Dermis microvascular lymphatic vessel endothelial cell (primary cell): ENCODE results near the gene DNAJC12. TPM values are rescaled to one million over a fixed set of nuclear protein-coding genes. Genes with fewer than 3 reads are reported as not detected.
A peak's percentile ranks its signal among the peaks of the same experiment; 100 is the strongest.
"Not testable (repeated sequence)": the region's sequence is repeated elsewhere in the genome, so short reads cannot be mapped to it uniquely, and the experiment has no call there.

Experiments
- DNase-seq, 2 donors: peaks; one replicate each; pipeline versions ENCODE4 v3.0.0 to v3.0.0-alpha.2; 2010; ENCODE audit warnings: low read depth in 2 of 2
- total RNA-seq: library from RNA; depleted of rRNA; stranded (reverse); fragments of >200 nt; gene quantifications from 2 replicates; pipeline ENCODE4 v1.2.1, GENCODE V29; 2014

Gene DNAJC12
- total RNA-seq, 1 donor from 2014 or later: 3.7 TPM

DNA sequence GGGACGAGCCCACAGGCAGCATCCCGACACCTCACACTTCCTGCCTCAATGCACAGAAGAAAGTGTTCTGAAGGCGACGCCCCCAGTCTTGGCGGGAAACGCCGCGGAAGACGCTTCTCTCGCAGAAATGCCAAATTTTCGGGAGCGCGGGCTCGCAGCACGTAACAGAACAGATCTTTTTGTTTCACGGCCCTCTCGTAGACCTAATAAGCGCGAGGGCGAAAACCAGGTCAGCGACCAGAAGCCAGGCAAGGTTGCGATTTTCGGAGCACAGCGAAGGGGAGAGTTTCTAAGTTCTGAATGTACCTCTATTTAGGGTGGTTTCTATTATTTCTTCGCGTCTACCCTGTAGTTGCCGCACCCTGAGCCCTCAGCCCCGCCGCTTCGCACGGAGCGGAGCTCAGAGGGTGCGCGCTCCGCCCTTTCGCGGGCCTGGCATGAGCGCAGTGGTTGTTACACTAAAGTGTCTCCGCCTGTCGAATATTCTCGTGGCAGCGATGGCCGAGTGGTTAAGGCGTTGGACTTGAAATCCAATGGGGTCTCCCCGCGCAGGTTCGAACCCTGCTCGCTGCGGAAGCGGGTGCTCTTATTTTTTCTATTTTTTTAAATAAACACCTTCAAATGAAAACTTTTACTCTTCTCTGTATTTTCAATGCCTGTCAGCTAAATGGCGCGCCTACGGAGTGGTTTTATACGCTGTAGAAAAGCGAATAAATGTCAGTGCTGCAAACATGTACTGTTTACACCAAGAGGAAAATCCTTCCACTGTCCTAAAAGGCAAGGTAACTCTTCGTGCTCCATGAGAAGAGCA lies 73.8 kb downstream of the DNAJC12 start:
- DNase-seq: peak; percentile 92 to 93

- peak; percentile 56 to 75 for DNase-seq
These were observed 74.4 kb downstream of the DNAJC12 start for GRCh38 chr10:67763499-67764011.

GRCh38 chr10:67762567-67762966 lies 75.4 kb downstream of the DNAJC12 start:
- DNase-seq: not testable (repeated sequence)

DNA sequence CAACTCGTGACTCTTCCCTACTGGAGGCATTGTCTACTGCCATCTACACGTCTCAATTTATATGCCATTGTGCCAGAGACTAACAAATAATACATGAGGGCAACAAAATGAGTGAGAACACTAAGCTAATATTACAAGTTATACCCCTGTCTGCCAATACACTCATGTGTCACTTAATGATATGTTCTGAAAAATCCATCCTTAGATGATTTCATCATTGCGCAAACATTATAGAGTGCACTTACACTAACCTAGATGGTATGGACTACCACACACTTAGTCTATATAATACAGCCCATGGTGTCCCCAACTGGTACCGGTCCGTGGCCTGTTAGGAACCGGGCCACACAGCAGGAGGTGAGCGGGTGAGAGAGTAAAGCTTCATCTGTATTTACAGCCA lies 77.7 kb downstream of the DNAJC12 start:
- no peak for DNase-seq

Other genes with a start within 250 kb of the DNAJC12 start
- gene CTNNA3, start 142.0 kb downstream of the DNAJC12 start, total RNA-seq: 0.13 TPM in 1 of 2 replicates, not detected in the other
- 7.8 and 8.1 TPM in 2 replicates for gene SIRT1, start 46.5 kb upstream of the DNAJC12 start, total RNA-seq
- gene HERC4, start 237.1 kb upstream of the DNAJC12 start, total RNA-seq: 33.2 and 34.0 TPM in 2 replicates